Kidney epithelial cell (primary cell): ENCODE measurements around the gene SCYGR4. TPM values are rescaled to one million over a fixed set of nuclear protein-coding genes. Genes with fewer than 3 reads are reported as not detected.

ENCODE experiments used
- DNase-seq: peaks from one replicate; pipeline ENCODE4 v3.0.0-alpha.2; 2010; ENCODE audit warnings: low read depth
- H3K27me3 ChIP-seq: 2 replicates; pipeline ENCODE4 v1.6.0; 2011; ENCODE audit warnings: low read length; ENCODE audit not compliant: control insufficient read depth, insufficient read depth
- H3K36me3 ChIP-seq: 2 replicates; pipeline ENCODE4 v1.5.1; 2011; ENCODE audit warnings: low read length; ENCODE audit not compliant: control insufficient read depth, insufficient read depth
- H3K4me3 ChIP-seq: 2 replicates; pipeline ENCODE4 v1.5.1; 2011; ENCODE audit warnings: low read depth, mild to moderate bottlenecking, control low read depth, low read length
- total RNA-seq: library from RNA; depleted of rRNA; stranded (reverse); fragments of >200 nt; gene quantifications from 2 replicates; pipeline ENCODE4 v1.2.3, GENCODE V29; 2015
- TF ChIP-seq, protein P1 (sequence below): IDR thresholded peaks from 2 replicates; pipeline ENCODE4 v1.5.1; 2011; ENCODE audit warnings: mild to moderate bottlenecking, moderate library complexity, low read length, control low read depth, inconsistent platforms; ENCODE audit not compliant: insufficient read depth, poor library complexity, severe bottlenecking

SCYGR4 gene
- total RNA-seq, 1 donor from 2014 or later: not detected

DNA sequence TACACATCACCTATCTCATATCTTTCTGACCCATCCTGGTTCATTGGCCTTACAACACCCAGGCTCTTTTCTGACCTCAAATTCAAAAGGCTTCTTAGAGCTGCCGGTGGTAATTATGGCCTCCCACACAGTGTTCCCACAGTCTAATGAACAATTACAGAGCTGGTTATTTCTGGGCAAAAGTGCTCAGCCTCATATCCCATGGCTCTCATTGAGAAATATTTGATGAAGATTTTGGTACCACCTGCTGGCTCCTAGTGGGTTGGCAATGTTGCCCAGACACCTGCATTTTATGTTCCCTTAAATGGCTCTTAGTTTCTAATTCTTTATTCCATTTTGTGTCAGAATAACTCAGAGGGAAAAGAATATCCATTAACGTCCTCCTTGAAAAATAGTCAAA lies 38.7 kb upstream of the SCYGR4 start:
- Histone ChIP-seq H3K4me3 (no peak overlapping the region), H3K36me3 (no peaks in the 10 kb centered on the region), H3K27me3 (no peaks in the 10 kb centered on the region)
- TF ChIP-seq, protein P1, sequence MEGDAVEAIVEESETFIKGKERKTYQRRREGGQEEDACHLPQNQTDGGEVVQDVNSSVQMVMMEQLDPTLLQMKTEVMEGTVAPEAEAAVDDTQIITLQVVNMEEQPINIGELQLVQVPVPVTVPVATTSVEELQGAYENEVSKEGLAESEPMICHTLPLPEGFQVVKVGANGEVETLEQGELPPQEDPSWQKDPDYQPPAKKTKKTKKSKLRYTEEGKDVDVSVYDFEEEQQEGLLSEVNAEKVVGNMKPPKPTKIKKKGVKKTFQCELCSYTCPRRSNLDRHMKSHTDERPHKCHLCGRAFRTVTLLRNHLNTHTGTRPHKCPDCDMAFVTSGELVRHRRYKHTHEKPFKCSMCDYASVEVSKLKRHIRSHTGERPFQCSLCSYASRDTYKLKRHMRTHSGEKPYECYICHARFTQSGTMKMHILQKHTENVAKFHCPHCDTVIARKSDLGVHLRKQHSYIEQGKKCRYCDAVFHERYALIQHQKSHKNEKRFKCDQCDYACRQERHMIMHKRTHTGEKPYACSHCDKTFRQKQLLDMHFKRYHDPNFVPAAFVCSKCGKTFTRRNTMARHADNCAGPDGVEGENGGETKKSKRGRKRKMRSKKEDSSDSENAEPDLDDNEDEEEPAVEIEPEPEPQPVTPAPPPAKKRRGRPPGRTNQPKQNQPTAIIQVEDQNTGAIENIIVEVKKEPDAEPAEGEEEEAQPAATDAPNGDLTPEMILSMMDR: no peak
- no peak for DNase-seq

DNA sequence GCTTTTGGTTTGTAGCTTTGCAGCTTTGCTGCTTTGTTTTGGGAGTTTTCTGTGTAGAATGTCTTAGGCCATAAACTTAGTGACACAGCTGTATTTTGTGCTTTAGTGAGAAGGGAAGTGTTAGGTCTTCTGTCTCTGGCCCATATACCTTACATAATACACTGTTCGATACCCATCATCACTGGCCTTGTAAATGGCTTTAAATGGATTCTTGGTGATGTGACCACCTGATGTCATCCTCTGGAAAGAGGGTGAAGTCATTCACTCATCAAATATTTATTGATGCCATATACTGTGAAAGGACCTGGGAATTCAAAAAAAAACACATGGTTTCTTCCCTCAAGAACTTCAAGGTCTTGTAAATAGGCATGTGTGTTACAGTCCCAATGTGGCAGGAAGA lies 37.5 kb upstream of the SCYGR4 start:
- TF ChIP-seq, protein P1: no peak
- no peak for DNase-seq
- Histone ChIP-seq H3K4me3 (no peak overlapping the region), H3K27me3 (no peaks in the 10 kb centered on the region), H3K36me3 (no peaks in the 10 kb centered on the region)

DNA sequence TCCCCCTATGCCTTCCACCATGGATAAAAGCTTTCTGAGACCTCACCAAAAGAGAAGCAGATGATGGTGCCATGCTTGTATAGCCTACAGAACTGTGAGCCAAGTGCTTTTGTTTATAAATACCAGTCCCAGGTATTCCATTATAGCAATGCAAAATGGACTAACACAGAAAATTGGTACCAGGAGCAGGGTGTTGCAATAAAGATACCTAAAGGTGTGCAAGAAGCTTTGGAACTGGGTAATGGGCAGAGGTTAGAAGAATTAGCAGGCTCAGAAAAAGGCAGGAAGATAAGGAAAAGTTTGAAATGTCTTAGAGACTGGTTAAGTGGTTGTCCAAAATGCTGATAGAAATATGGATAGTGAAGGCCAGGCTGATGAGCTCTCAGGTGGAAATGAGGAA lies 34.9 kb upstream of the SCYGR4 start:
- TF ChIP-seq, protein P1: no peak
- H3K27me3 ChIP-seq: no peaks in the 10 kb centered on the region
- DNase-seq: no peak
- no peaks in the 10 kb centered on the region for H3K36me3 ChIP-seq
- H3K4me3 ChIP-seq: no peak overlapping the region

DNA sequence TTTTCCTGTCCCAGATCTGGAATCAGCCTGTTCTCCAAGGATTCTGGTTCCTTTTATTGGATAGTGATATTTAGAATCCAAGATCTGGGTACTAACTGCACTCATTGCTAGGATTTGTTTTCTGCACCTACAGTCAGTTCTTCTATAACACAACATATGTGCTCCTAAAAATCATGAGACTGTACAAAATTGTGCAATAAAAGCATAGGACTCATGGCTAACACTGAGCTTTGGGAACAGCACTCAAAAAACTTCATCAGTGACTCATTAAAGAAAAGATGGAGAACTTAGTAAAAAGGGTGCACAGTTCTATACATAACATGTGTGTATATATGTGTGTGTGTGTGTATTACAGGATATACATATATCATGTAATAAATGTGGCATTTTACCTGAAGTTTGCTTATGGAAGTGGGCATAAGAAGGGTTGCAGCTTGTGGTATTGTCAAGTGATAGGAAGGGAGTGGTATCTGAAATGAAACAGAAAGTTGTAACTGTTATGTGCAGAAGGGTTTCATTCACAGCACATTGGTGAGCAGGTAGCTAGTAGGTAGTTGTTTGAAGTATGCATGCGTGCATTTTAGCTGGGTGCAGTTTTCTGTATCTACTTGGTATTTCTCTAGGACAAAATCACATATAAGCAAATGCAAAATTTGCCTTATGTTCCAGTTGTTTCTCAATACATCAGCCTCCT lies 24.5 kb upstream of the SCYGR4 start:
- no peaks in the 10 kb centered on the region for H3K36me3 ChIP-seq
- TF ChIP-seq, protein P1: no peak
- H3K27me3 ChIP-seq: no peaks in the 10 kb centered on the region
- no peak overlapping the region for H3K4me3 ChIP-seq
- DNase-seq: no peak

GRCh38 chr2:227595797-227596196 lies 21.5 kb upstream of the SCYGR4 start:
- TF ChIP-seq, protein P1: no peak

DNA sequence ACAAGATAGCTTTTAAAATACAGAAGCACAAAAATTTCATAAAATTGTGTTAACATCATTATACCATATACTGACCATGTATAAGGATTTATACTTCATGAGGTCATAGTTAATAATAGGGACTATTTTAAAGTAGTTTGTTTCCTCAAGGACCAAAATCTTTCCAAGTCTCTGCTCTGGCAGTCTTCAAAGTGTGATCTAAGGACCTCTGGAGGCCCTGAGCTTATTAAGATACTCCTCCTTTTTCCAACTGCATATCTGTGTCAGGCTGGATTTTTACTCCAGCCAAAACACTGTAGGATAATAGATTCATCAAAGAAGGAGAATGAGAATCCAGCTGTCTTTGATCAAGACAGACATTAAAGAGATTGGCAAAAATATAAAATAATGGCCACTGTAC lies 20.3 kb upstream of the SCYGR4 start:
- Histone ChIP-seq H3K4me3 (no peak overlapping the region), H3K27me3 (no peaks in the 10 kb centered on the region), H3K36me3 (no peaks in the 10 kb centered on the region)
- TF ChIP-seq, protein P1: no peak
- no peak for DNase-seq

More at GRCh38 chr2:227595797-227596196, 21.5 kb upstream of the SCYGR4 start:
- Histone ChIP-seq H3K36me3 (no peaks in the 10 kb centered on the region), H3K27me3 (no peaks in the 10 kb centered on the region), H3K4me3 (no peak overlapping the region)
- no peak for DNase-seq
